HepG2 (cell line): ENCODE results near the gene HOMEZ. TPM values are rescaled to one million over a fixed set of nuclear protein-coding genes. Genes with fewer than 3 reads are reported as not detected.

Experiments used
- ELF1 ChIP-seq: sonication (generic); formaldehyde crosslinking; IDR thresholded peaks from 2 replicates; pipeline ENCODE4 v1.4.0; 2020; ENCODE audit warnings: missing genetic modification reagents
- HNRNPLL ChIP-seq: fragments of 200-400 bp; formaldehyde crosslinking; IDR thresholded peaks from 2 replicates; pipeline ENCODE4 v1.6.1; 2017; ENCODE audit warnings: mild to moderate bottlenecking, low read depth, low read length; ENCODE audit not compliant: poor library complexity, severe bottlenecking
- HOXA7 ChIP-seq: sonication (generic); formaldehyde crosslinking; IDR thresholded peaks from 2 replicates; pipeline ENCODE4 v1.8.1; 2022; ENCODE audit warnings: mild to moderate bottlenecking, missing genetic modification reagents, moderate library complexity
- JARID2 ChIP-seq: sonication (generic); formaldehyde crosslinking; IDR thresholded peaks from 2 replicates; pipeline ENCODE4 v1.8.1; 2023; ENCODE audit warnings: missing genetic modification reagents, inconsistent platforms; ENCODE audit not compliant: insufficient replicate concordance
- MEIS1 ChIP-seq: sonication (generic); formaldehyde crosslinking; IDR thresholded peaks from 2 replicates; pipeline ENCODE4 v1.9.0; 2021; ENCODE audit warnings: mild to moderate bottlenecking, missing genetic modification reagents, moderate library complexity, borderline replicate concordance
- NR2F1 ChIP-seq, 2 experiments: fragments of 450-650 bp in 1 of 2; formaldehyde crosslinking in 1 of 2; IDR thresholded peaks; 2 replicates each; pipeline versions ENCODE4 v1.5.0 to v1.6.1; 2016 to 2020; ENCODE audit warnings: mild to moderate bottlenecking in 1 of 2, missing compliant biosample characterization in 1 of 2, missing genetic modification reagents in 1 of 2, moderate library complexity in 1 of 2
- PCBP2 ChIP-seq: fragments of 200-400 bp; formaldehyde crosslinking; optimal IDR thresholded peaks from 2 replicates; pipeline ENCODE3; 2018; ENCODE audit warnings: low read length, low read depth; ENCODE audit not compliant: poor library complexity, severe bottlenecking
- REXO4 ChIP-seq: sonication (generic); formaldehyde crosslinking; IDR thresholded peaks from 2 replicates; pipeline ENCODE4 v1.8.0; 2022; ENCODE audit warnings: missing genetic modification reagents, mild to moderate bottlenecking, borderline replicate concordance
- STAG1 ChIP-seq: sonication (generic); formaldehyde crosslinking; IDR thresholded peaks from 2 replicates; pipeline ENCODE4 v1.4.0; 2020; ENCODE audit warnings: missing genetic modification reagents
- U2AF2 ChIP-seq: fragments of 200-400 bp; formaldehyde crosslinking; IDR thresholded peaks from 2 replicates; pipeline ENCODE4 v1.6.1; 2017; ENCODE audit warnings: low read depth, mild to moderate bottlenecking, low read length
- ZFP37 ChIP-seq: sonication (generic); formaldehyde crosslinking; IDR thresholded peaks from 2 replicates; pipeline ENCODE4 v1.4.0; 2020; ENCODE audit warnings: missing genetic modification reagents, borderline replicate concordance
- ZNF232 ChIP-seq: sonication (generic); formaldehyde crosslinking; IDR thresholded peaks from 2 replicates; pipeline ENCODE4 v1.4.0; 2020; ENCODE audit warnings: missing genetic modification reagents, borderline replicate concordance
- ZNF543 ChIP-seq: sonication (generic); formaldehyde crosslinking; IDR thresholded peaks from 2 replicates; pipeline ENCODE4 v1.4.0; 2020; ENCODE audit warnings: mild to moderate bottlenecking, missing genetic modification reagents
- ZNF652 ChIP-seq: IDR thresholded peaks from 2 replicates; pipeline ENCODE4 v1.6.1; 2016; ENCODE audit warnings: low read depth, borderline replicate concordance
- ZNF879 ChIP-seq: sonication (generic); formaldehyde crosslinking; IDR thresholded peaks from 2 replicates; pipeline ENCODE4 v1.8.1; 2023; ENCODE audit warnings: missing genetic modification reagents
- polyA plus RNA-seq, 8 experiments: library from polyadenylated mRNA; depleted of rRNA in 3 of 8; stranded (reverse) in 7 of 8; unstranded in 1 of 8; fragments of >200 nt; fragmentation: Illumina TruSeq in 4 of 8; extraction: Trizol in 4 of 8; gene quantifications; 2 replicates each; pipeline versions ENCODE4 v1.2.1 to v1.2.3, GENCODE V29; 2011 to 2016; ENCODE audit warnings: low read depth in 4 of 8, missing spikeins in 1 of 8, mixed read lengths in 1 of 8; ENCODE audit not compliant: insufficient read depth in 1 of 8
- total RNA-seq, 5 experiments: library from RNA; depleted of rRNA; stranded (reverse); fragments of >200 nt; fragmentation: Illumina TruSeq; extraction: Trizol; gene quantifications; 2 replicates each; pipeline ENCODE4 v1.2.3, GENCODE V29; 2016; ENCODE audit warnings: low read depth in 1 of 5
- TF ChIP-seq, protein P1 (sequence below): IDR thresholded peaks from 2 replicates; pipeline ENCODE4 v1.6.1; 2016
- TF ChIP-seq, protein P2 (sequence below): sonication (generic); formaldehyde crosslinking; IDR thresholded peaks from 2 replicates; pipeline ENCODE4 v1.9.0; 2022; ENCODE audit warnings: missing genetic modification reagents, mild to moderate bottlenecking, borderline replicate concordance
- TF ChIP-seq, protein P3 (sequence below): fragments of 450-650 bp; IDR thresholded peaks from 2 replicates; pipeline ENCODE4 v1.6.1; 2017
- TF ChIP-seq, protein P4 (sequence below): sonication (generic); formaldehyde crosslinking; IDR thresholded peaks from 2 replicates; pipeline ENCODE4 v1.5.0; 2020; ENCODE audit warnings: mild to moderate bottlenecking, missing genetic modification reagents
- TF ChIP-seq, protein P5 (sequence below): sonication (generic); formaldehyde crosslinking; IDR thresholded peaks from 2 replicates; pipeline ENCODE4 v1.5.0; 2020; ENCODE audit warnings: missing genetic modification reagents

Gene HOMEZ
- total and polyA plus RNA-seq, 2 of the 13 experiments (the other 11 are each of a cell fraction or from before 2014, with no cell fraction given), result 14.5 to 31.8 TPM

DNA sequence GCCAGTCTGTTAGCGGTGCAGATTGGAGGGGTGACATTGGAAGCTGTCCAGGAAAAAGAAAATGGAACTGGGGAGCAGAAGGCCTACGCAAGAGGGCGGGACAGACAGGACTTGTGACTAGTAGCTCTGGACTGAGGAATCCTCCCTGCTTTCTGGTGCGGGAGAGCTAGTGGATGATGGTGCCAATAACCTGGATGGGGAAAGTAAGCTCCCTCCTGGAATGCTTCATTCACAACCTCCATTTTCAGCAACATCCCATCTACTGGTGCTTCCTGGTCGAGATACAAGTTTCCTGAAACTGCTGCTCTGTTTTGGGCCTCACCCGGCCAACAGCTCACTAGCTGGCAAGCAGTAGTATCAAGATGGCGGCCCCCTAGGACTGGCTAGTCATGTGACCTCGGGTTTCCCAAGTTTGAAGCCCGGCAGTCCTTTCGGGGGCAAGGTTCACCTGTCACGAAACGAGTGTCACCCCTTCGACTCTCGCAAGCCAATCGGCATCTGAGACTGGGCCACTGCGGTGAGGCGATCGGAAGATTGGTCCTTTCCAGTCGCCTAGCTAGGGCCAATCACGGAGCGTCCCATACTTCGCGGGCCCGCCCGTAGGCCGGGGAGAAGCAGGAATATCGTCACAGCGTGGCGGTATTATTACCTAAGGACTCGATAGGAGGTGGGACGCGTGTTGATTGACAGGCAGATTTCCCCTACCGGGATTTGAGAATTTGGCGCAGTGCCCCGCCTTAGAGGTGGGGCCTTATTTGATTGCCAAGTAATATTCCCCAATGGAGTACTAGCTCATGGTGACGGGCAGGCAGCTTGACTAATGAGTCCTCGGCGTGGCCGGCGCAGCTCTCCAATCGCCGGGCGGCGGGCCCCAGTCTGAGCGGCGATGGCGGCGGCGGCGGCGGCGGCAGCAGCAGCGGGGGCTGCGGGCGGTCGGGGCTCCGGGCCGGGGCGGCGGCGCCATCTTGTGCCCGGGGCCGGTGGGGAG lies 34.9 kb upstream of the HOMEZ start, which contains the start of gene PABPN1 (continued):
- TF ChIP-seq ZNF543 (CRISPR knock-in tag) (peak; percentile 97), STAG1 (CRISPR knock-in tag) (peak; percentile 19; the same call in 1 of the 2 replicates), ZFP37 (CRISPR knock-in tag) (peak; percentile 83), ELF1 (peak; percentile 85), JARID2 (CRISPR knock-in tag) (no peak), HNRNPLL (peak; percentile 89), NR2F1 (CRISPR knock-in tag; IDR thresholded peaks at IDR 0.05) (peak; percentile 52 to 71; a peak in 2 of 4 replicates), U2AF2 (no peak; the same call in 1 of the 2 replicates), ZNF879 (0 out of 2 replicates have a peak, but pooled peaks have one; percentile 59), ZNF652 (CRISPR knock-in tag) (no peak; the same call in 1 of the 2 replicates), ZNF232 (CRISPR knock-in tag) (peak; percentile 96; the same call in 1 of the 2 replicates), PCBP2 (no peak), MEIS1 (CRISPR knock-in tag) (peak; percentile 100), HOXA7 (CRISPR knock-in tag) (no peak), REXO4 (CRISPR knock-in tag) (no peak; the same call in 1 of the 2 replicates)
- TF ChIP-seq, protein P1, sequence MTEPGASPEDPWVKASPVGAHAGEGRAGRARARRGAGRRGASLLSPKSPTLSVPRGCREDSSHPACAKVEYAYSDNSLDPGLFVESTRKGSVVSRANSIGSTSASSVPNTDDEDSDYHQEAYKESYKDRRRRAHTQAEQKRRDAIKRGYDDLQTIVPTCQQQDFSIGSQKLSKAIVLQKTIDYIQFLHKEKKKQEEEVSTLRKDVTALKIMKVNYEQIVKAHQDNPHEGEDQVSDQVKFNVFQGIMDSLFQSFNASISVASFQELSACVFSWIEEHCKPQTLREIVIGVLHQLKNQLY, result peak; percentile 59
- TF ChIP-seq, protein P2, sequence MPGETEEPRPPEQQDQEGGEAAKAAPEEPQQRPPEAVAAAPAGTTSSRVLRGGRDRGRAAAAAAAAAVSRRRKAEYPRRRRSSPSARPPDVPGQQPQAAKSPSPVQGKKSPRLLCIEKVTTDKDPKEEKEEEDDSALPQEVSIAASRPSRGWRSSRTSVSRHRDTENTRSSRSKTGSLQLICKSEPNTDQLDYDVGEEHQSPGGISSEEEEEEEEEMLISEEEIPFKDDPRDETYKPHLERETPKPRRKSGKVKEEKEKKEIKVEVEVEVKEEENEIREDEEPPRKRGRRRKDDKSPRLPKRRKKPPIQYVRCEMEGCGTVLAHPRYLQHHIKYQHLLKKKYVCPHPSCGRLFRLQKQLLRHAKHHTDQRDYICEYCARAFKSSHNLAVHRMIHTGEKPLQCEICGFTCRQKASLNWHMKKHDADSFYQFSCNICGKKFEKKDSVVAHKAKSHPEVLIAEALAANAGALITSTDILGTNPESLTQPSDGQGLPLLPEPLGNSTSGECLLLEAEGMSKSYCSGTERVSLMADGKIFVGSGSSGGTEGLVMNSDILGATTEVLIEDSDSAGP (CRISPR knock-in tag), result peak; percentile 94
- TF ChIP-seq, protein P3, sequence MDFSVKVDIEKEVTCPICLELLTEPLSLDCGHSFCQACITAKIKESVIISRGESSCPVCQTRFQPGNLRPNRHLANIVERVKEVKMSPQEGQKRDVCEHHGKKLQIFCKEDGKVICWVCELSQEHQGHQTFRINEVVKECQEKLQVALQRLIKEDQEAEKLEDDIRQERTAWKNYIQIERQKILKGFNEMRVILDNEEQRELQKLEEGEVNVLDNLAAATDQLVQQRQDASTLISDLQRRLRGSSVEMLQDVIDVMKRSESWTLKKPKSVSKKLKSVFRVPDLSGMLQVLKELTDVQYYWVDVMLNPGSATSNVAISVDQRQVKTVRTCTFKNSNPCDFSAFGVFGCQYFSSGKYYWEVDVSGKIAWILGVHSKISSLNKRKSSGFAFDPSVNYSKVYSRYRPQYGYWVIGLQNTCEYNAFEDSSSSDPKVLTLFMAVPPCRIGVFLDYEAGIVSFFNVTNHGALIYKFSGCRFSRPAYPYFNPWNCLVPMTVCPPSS, result no peak
- TF ChIP-seq, protein P4, sequence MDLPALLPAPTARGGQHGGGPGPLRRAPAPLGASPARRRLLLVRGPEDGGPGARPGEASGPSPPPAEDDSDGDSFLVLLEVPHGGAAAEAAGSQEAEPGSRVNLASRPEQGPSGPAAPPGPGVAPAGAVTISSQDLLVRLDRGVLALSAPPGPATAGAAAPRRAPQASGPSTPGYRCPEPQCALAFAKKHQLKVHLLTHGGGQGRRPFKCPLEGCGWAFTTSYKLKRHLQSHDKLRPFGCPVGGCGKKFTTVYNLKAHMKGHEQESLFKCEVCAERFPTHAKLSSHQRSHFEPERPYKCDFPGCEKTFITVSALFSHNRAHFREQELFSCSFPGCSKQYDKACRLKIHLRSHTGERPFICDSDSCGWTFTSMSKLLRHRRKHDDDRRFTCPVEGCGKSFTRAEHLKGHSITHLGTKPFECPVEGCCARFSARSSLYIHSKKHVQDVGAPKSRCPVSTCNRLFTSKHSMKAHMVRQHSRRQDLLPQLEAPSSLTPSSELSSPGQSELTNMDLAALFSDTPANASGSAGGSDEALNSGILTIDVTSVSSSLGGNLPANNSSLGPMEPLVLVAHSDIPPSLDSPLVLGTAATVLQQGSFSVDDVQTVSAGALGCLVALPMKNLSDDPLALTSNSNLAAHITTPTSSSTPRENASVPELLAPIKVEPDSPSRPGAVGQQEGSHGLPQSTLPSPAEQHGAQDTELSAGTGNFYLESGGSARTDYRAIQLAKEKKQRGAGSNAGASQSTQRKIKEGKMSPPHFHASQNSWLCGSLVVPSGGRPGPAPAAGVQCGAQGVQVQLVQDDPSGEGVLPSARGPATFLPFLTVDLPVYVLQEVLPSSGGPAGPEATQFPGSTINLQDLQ (CRISPR knock-in tag), result no peak
- TF ChIP-seq, protein P5, sequence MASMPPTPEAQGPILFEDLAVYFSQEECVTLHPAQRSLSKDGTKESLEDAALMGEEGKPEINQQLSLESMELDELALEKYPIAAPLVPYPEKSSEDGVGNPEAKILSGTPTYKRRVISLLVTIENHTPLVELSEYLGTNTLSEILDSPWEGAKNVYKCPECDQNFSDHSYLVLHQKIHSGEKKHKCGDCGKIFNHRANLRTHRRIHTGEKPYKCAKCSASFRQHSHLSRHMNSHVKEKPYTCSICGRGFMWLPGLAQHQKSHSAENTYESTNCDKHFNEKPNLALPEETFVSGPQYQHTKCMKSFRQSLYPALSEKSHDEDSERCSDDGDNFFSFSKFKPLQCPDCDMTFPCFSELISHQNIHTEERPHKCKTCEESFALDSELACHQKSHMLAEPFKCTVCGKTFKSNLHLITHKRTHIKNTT (CRISPR knock-in tag), result no peak
